K562 (cell line): ENCODE data around the gene CRKL. TPM values are rescaled to one million over a fixed set of nuclear protein-coding genes. Genes with fewer than 3 reads are reported as not detected.
A peak's percentile ranks its signal among the peaks of the same experiment; 100 is the strongest.

Experiments used
- BRD9 ChIP-seq: fragments of 450-650 bp; IDR thresholded peaks from 2 replicates; pipeline ENCODE4 v1.6.1; 2018; ENCODE audit warnings: low read depth; ENCODE audit not compliant: partially characterized antibody
- CBX5 ChIP-seq: IDR thresholded peaks from 2 replicates; pipeline ENCODE4 v1.6.1; 2014; ENCODE audit warnings: low read depth, borderline replicate concordance
- DACH1 ChIP-seq: fragments of 450-650 bp; IDR thresholded peaks from 2 replicates; pipeline ENCODE4 v1.6.1; 2018; ENCODE audit not compliant: partially characterized antibody
- EP400 ChIP-seq: fragments of 450-650 bp; IDR thresholded peaks from 2 replicates; pipeline ENCODE4 v1.6.1; 2017; ENCODE audit warnings: antibody characterized with exemption, mild to moderate bottlenecking, moderate library complexity
- FOXM1 ChIP-seq, 2 experiments: fragments of 450-650 bp in 1 of 2; sonication (generic) in 1 of 2; formaldehyde crosslinking in 1 of 2; IDR thresholded peaks; 2 replicates each; pipeline versions ENCODE4 v1.6.1 to v1.9.0; 2017 to 2022; ENCODE audit warnings: low read depth in 2 of 2, mild to moderate bottlenecking in 2 of 2, missing genetic modification reagents in 1 of 2, moderate library complexity in 1 of 2
- GTF2E2 ChIP-seq: fragments of 200-800 bp; sonication (Bioruptor generic); IDR thresholded peaks from 2 replicates; pipeline ENCODE4 v1.6.1; 2016; ENCODE audit warnings: missing genetic modification characterization, missing compliant biosample characterization
- HDAC8 ChIP-seq: fragments of 450-650 bp; IDR thresholded peaks from 2 replicates; pipeline ENCODE4 v1.6.1; 2016; ENCODE audit warnings: mild to moderate bottlenecking, missing genetic modification characterization, moderate library complexity, missing compliant biosample characterization
- JUN ChIP-seq, 2 experiments: sonication (generic) in 1 of 2; formaldehyde crosslinking in 1 of 2; IDR thresholded peaks; 2 replicates each; pipeline versions ENCODE4 v1.6.1 to v1.8.0; 2012 to 2022; ENCODE audit warnings: borderline replicate concordance in 2 of 2, mild to moderate bottlenecking in 2 of 2, improper control_type of control experiment in 1 of 2, low read depth in 1 of 2, low read length in 1 of 2, missing genetic modification reagents in 1 of 2
- MED1 ChIP-seq: sonication (generic); formaldehyde crosslinking; IDR thresholded peaks from 2 replicates; pipeline ENCODE4 v1.8.1; 2023; ENCODE audit warnings: missing genetic modification reagents, borderline replicate concordance
- MYNN ChIP-seq, 2 experiments: sonication (generic); formaldehyde crosslinking in 1 of 2; IDR thresholded peaks; 2 replicates each; pipeline versions ENCODE4 v1.5.0 to v1.6.1; 2016 to 2020; ENCODE audit warnings: antibody characterized with exemption in 1 of 2, missing genetic modification reagents in 1 of 2
- POLR2B ChIP-seq: fragments of 450-650 bp; IDR thresholded peaks from 2 replicates; pipeline ENCODE4 v1.6.1; 2018; ENCODE audit warnings: low read depth; ENCODE audit not compliant: partially characterized antibody
- PRMT5 ChIP-seq: sonication (generic); formaldehyde crosslinking; IDR thresholded peaks from 2 replicates; pipeline ENCODE4 v1.5.0; 2020; ENCODE audit warnings: missing genetic modification reagents
- RBM17 ChIP-seq: fragments of 200-400 bp; formaldehyde crosslinking; IDR thresholded peaks from 2 replicates; pipeline ENCODE4 v1.6.1; 2017; ENCODE audit warnings: low read depth, mild to moderate bottlenecking, low read length, borderline replicate concordance
- TEAD2 ChIP-seq: fragments of 450-650 bp; IDR thresholded peaks from 2 replicates; pipeline ENCODE4 v1.6.1; 2016; ENCODE audit warnings: missing genetic modification characterization, control low read depth, missing compliant biosample characterization
- ZFP30 ChIP-seq: fragments of 250-450 bp; sonication (Bioruptor Pico); IDR thresholded peaks from 2 replicates; pipeline ENCODE4 v1.8.0; 2022; ENCODE audit warnings: moderate library complexity, mild to moderate bottlenecking, inconsistent platforms, borderline replicate concordance
- ZNF143 ChIP-seq: sonication (generic); formaldehyde crosslinking; IDR thresholded peaks from 2 replicates; pipeline ENCODE4 v1.9.0; 2022; ENCODE audit warnings: mild to moderate bottlenecking, missing genetic modification reagents
- ZNF316 ChIP-seq: fragments of 450-650 bp; IDR thresholded peaks from 2 replicates; pipeline ENCODE4 v1.6.1; 2016
- ZSCAN29 ChIP-seq: fragments of 450-650 bp; IDR thresholded peaks from 2 replicates; pipeline ENCODE4 v1.6.1; 2017
- polyA plus RNA-seq, 8 experiments: library from polyadenylated mRNA; depleted of rRNA in 4 of 8; stranded (reverse) in 5 of 8; unstranded in 3 of 8; fragments of >200 nt; fragmentation: Nextera tagmentation in 2 of 8; fragmentation: Illumina TruSeq in 1 of 8; extraction: Ambion mirVana in 2 of 8; extraction: Trizol in 1 of 8; gene quantifications; 2 replicates each; pipeline versions ENCODE4 v1.2.1 to v1.2.3, GENCODE V29; 2011 to 2014; ENCODE audit warnings: inconsistent platforms in 1 of 8, missing spikeins in 1 of 8
- total RNA-seq, 7 experiments: library from RNA; depleted of rRNA in 6 of 7; stranded (reverse); fragments of >200 nt in 6 of 7; fragmentation: Illumina TruSeq in 2 of 7; extraction: Trizol in 2 of 7; gene quantifications; 2 replicates each; pipeline versions ENCODE4 v1.2.1 to v1.2.3, GENCODE V29; 2011 to 2021; ENCODE audit warnings: low replicate concordance in 1 of 7
- TF ChIP-seq, protein P1 (sequence below): sonication (generic); formaldehyde crosslinking; IDR thresholded peaks from 2 replicates; pipeline ENCODE4 v1.8.1; 2023; ENCODE audit warnings: mild to moderate bottlenecking, missing genetic modification reagents
- TF ChIP-seq, protein P2 (sequence below): fragments of 450-650 bp; formaldehyde crosslinking; IDR thresholded peaks from 2 replicates; pipeline ENCODE4 v1.4.0; 2022; ENCODE audit warnings: mild to moderate bottlenecking, moderate library complexity
- TF ChIP-seq, protein P3 (sequence below): fragments of 250-450 bp; sonication (Bioruptor Pico); IDR thresholded peaks from 2 replicates; pipeline ENCODE4 v1.4.0; 2020; ENCODE audit warnings: mild to moderate bottlenecking, moderate library complexity, borderline replicate concordance
- TF ChIP-seq, protein P4 (sequence below): sonication (generic); formaldehyde crosslinking; IDR thresholded peaks from 2 replicates; pipeline ENCODE4 v1.9.0; 2022; ENCODE audit warnings: mild to moderate bottlenecking, missing genetic modification reagents

Gene CRKL
- total and polyA plus RNA-seq, 9 of the 15 experiments (the other 6 are each of a cell fraction or from before 2014, with no cell fraction given): 100 to 263 (median 124) TPM

DNA sequence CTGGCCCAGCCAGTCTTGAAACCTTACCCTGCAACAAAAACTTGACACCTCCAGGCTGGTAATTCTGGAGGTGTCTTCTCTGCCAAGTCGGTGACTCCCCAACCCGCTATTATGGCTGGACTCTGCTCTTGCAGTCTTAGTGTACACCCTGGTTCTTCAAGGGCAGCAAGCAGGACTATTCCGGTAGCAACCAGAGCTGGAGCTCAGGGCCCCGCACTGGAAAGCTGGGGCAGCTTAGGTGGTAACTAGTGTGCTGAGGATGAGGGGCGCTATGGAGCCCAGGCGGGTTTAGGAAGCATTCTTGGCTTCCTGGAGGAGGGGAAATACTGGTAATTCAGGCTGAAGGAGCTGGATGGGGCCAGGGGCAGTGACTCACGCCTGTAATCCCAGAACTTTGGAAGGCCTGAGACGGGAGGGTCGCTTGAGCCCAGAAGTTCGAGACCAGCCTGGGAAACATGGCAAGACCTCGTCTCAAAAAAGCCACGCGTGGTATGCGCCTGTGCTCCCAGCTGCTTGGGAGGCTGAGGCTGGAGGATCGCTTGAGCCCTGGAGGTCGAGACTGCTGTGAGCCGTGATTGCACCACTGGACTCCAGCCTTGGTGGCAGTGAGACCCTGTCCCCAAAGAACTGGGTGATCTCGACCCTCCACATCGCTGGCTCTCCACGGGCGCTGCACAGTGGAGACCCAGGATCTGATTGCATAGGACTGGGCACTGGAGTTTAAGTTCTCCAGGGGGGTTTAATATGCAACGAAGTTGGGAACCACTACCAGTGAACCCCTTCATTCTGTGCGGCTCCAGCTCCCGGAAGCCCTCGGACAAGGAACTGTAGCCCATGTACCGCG lies 39.3 kb downstream of the CRKL start (continued):
- no peak for TF ChIP-seq RBM17
- no peak for TF ChIP-seq JUN (IDR thresholded peaks at IDR 0.05; ENCODE audit: borderline replicate concordance, low read depth, low read length)
- 0 out of 2 replicates have a peak, but pooled peaks have one; percentile 81 for TF ChIP-seq JUN (CRISPR knock-in tag; IDR thresholded peaks at IDR 0.05; ENCODE audit: borderline replicate concordance)
- TF ChIP-seq ZSCAN29: no peak
- TF ChIP-seq ZFP30 (CRISPR knock-in tag): no peak
- no peak for TF ChIP-seq FOXM1 (IDR thresholded peaks at IDR 0.05; ENCODE audit: low read depth)
- no peak for TF ChIP-seq FOXM1 (CRISPR knock-in tag; IDR thresholded peaks at IDR 0.05; ENCODE audit: low read depth)
- no peak for TF ChIP-seq ZNF316
- TF ChIP-seq EP400: no peak
- TF ChIP-seq GTF2E2 (tag): no peak
- no peak for TF ChIP-seq TEAD2 (tag)
- TF ChIP-seq, protein P1, sequence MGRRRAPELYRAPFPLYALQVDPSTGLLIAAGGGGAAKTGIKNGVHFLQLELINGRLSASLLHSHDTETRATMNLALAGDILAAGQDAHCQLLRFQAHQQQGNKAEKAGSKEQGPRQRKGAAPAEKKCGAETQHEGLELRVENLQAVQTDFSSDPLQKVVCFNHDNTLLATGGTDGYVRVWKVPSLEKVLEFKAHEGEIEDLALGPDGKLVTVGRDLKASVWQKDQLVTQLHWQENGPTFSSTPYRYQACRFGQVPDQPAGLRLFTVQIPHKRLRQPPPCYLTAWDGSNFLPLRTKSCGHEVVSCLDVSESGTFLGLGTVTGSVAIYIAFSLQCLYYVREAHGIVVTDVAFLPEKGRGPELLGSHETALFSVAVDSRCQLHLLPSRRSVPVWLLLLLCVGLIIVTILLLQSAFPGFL (CRISPR knock-in tag): no peak
- TF ChIP-seq MED1 (CRISPR knock-in tag): 0 out of 2 replicates have a peak, but pooled peaks have one; percentile 37
- TF ChIP-seq, protein P2, sequence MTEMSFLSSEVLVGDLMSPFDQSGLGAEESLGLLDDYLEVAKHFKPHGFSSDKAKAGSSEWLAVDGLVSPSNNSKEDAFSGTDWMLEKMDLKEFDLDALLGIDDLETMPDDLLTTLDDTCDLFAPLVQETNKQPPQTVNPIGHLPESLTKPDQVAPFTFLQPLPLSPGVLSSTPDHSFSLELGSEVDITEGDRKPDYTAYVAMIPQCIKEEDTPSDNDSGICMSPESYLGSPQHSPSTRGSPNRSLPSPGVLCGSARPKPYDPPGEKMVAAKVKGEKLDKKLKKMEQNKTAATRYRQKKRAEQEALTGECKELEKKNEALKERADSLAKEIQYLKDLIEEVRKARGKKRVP (CRISPR knock-in tag): no peak
- no peak for TF ChIP-seq DACH1
- TF ChIP-seq POLR2B: no peak
- no peak for TF ChIP-seq CBX5
- peak; percentile 55; the same call in 1 of the 2 replicates for TF ChIP-seq PRMT5 (CRISPR knock-in tag)
- no peak for TF ChIP-seq MYNN (IDR thresholded peaks at IDR 0.05)
- no peak for TF ChIP-seq MYNN (CRISPR knock-in tag; IDR thresholded peaks at IDR 0.05)
- TF ChIP-seq BRD9: no peak
- 0 out of 2 replicates have a peak, but pooled peaks have one; percentile 39 for TF ChIP-seq ZNF143 (CRISPR knock-in tag)
- TF ChIP-seq, protein P3, sequence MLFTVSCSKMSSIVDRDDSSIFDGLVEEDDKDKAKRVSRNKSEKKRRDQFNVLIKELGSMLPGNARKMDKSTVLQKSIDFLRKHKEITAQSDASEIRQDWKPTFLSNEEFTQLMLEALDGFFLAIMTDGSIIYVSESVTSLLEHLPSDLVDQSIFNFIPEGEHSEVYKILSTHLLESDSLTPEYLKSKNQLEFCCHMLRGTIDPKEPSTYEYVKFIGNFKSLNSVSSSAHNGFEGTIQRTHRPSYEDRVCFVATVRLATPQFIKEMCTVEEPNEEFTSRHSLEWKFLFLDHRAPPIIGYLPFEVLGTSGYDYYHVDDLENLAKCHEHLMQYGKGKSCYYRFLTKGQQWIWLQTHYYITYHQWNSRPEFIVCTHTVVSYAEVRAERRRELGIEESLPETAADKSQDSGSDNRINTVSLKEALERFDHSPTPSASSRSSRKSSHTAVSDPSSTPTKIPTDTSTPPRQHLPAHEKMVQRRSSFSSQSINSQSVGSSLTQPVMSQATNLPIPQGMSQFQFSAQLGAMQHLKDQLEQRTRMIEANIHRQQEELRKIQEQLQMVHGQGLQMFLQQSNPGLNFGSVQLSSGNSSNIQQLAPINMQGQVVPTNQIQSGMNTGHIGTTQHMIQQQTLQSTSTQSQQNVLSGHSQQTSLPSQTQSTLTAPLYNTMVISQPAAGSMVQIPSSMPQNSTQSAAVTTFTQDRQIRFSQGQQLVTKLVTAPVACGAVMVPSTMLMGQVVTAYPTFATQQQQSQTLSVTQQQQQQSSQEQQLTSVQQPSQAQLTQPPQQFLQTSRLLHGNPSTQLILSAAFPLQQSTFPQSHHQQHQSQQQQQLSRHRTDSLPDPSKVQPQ (CRISPR knock-in tag): no peak
- 0 out of 2 replicates have a peak, but pooled peaks have one; percentile 72 for TF ChIP-seq HDAC8 (tag)
- TF ChIP-seq, protein P4, sequence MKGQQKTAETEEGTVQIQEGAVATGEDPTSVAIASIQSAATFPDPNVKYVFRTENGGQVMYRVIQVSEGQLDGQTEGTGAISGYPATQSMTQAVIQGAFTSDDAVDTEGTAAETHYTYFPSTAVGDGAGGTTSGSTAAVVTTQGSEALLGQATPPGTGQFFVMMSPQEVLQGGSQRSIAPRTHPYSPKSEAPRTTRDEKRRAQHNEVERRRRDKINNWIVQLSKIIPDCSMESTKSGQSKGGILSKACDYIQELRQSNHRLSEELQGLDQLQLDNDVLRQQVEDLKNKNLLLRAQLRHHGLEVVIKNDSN (CRISPR knock-in tag): peak; percentile 58; the same call in 1 of the 2 replicates
